ENCODE data around the gene MYBPC2. TPM values are rescaled to one million over a fixed set of nuclear protein-coding genes. Genes with fewer than 3 reads are reported as not detected.

MYBPC2 gene
- total and polyA plus RNA-seq, 2 of the 4 experiments (the other 2 are of a cell fraction) = not detected

DNA sequence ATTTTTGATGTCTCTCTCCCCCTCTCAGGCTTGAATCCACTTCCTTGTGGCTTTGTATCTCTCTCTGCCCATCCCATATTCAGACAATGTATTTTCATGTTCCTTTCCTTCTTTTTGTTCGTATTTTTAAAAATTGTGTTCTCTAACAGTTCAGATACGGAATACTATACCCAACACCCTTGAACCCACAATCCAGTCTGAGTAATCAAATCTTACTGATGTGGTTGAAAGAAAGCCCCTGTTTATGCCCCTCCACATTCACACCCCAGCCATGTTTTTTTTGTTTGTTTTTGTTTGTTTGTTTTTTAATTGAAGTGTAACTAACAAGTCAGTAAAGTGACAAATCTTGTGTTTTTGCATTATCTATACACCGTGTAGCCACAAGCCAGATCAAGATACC, 12.6 kb upstream of the MYBPC2 start:
- TF ChIP-seq FOS (IDR thresholded peaks at IDR 0.05; ENCODE audit: low read depth, low read length) (no peak), MAFK (IDR thresholded peaks at IDR 0.05; ENCODE audit: low read depth, low read length) (no peak), POLR2A (IDR thresholded peaks at IDR 0.05; ENCODE audit: low read depth, low read length) (no peak), SMC3 (IDR thresholded peaks at IDR 0.05; ENCODE audit: low read depth, low read length) (no peak), MXI1 (IDR thresholded peaks at IDR 0.05; ENCODE audit: borderline replicate concordance, low read depth, low read length) (no peak)
- Histone ChIP-seq H3K36me3 (ENCODE audit: control insufficient read depth, insufficient read depth, low read length) (no peaks in the 10 kb centered on the region), H3K18ac (ENCODE audit: low read depth, low read length) (no peak overlapping the region), H3K9ac (ENCODE audit: low read depth, low read length) (no peak overlapping the region), H2BK20ac (ENCODE audit: low read depth, low read length) (no peak overlapping the region), H2AK5ac (ENCODE audit: low read depth, low read length) (no peak overlapping the region), H4K8ac (ENCODE audit: low read depth in 2 of 2, low read length in 2 of 2) (no peak overlapping the region), H2AK9ac (replicated peaks; ENCODE audit: low read depth, low read length, poor library complexity) (no peak overlapping the region), H3K27me3 (ENCODE audit: control insufficient read depth, insufficient read depth, low read length) (peaks cover 21% of the 10 kb centered on the region), H4K20me1 (ENCODE audit: insufficient read depth, low read length) (no peaks in the 10 kb centered on the region), H3K4ac (ENCODE audit: low read depth, low read length) (no peak overlapping the region), H3K4me3 (ENCODE audit: insufficient read depth, low read depth, low read length) (no peak overlapping the region), H2AFZ (replicated peaks; ENCODE audit: low read length, poor library complexity) (no peak overlapping the region), H3K9me1 (ENCODE audit: insufficient read depth, low read length) (no peaks in the 10 kb centered on the region), H3K14ac (replicated peaks; ENCODE audit: low read depth, low read length) (no peak overlapping the region), H2BK5ac (ENCODE audit: low read depth, low read length, poor library complexity, severe bottlenecking) (no peak overlapping the region), H4K5ac (ENCODE audit: low read depth, low read length) (no peak overlapping the region), H3K56ac (ENCODE audit: extremely low read depth, insufficient read depth, low read length) (no peak overlapping the region), H2BK120ac (ENCODE audit: low read depth, low read length) (no peak overlapping the region), H3K27ac (ENCODE audit: insufficient read depth, low read length) (no peak overlapping the region), H3K23ac (ENCODE audit: low read depth, low read length) (no peak overlapping the region), H3K79me1 (ENCODE audit: low read depth in 1 of 2, low read length in 2 of 2) (no peaks in the 10 kb centered on the region), H2BK15ac (ENCODE audit: low read depth, low read length) (no peak overlapping the region), H3K9me3 (ENCODE audit: control insufficient read depth, insufficient read depth, low read length) (no peaks in the 10 kb centered on the region), H4K91ac (ENCODE audit: insufficient read depth, low read depth, low read length) (no peak overlapping the region), H3K4me2 (ENCODE audit: low read depth, low read length) (no peak overlapping the region), H3K4me1 (ENCODE audit: control insufficient read depth, insufficient read depth, low read length) (no peaks in the 10 kb centered on the region)
- BruUV-seq (replicated peaks) = no TSS peak
- ATAC-seq (ENCODE audit: low read depth) (no peak), DNase-seq (no peak)
- intact Hi-C loops (cut with micrococcal nuclease) = no loop called here
- in situ Hi-C loops (cut with MboI; ENCODE audit: low sequenced_read_pairs) = no loop called here
- dilution Hi-C loops (cut with HindIII; ENCODE audit: low sequenced_read_pairs, unreplicated experiment) = no loop called here
- CTCF ChIA-PET = no interaction called here
- no CpG with 5 or more reads among the region's 3 CpGs for WGBS, 2 experiments (ENCODE audit: extremely low coverage in 2 of 2, insufficient read length in 1 of 2)
- POLR2A ChIA-PET (ENCODE audit: unreplicated experiment) = no interaction called here
